ENCODE results near the gene KCNQ1. TPM values are rescaled to one million over a fixed set of nuclear protein-coding genes. Genes with fewer than 3 reads are reported as not detected.

Gene KCNQ1
- total RNA-seq, 2 donors from 2014 or later = 51.4 to 55.8 TPM

DNA sequence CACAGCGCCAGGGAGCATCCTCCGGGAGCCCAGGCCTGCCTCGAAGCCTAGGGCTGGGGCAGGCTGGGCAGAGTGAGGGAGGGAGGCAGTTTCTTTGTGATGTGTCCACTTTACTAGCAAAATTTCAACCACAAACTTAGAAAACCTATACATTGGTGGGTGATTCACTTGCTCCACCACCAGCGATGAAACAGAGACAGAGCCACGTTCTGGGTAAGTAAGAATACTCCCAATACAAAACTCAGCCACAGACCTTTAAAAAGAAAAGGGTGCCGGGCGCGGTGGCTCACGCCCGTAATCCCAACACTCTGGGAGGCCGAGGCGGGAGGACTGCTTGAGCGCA, 418.4 kb downstream of the KCNQ1 start:
- Histone ChIP-seq H3K27ac (no peak overlapping the region), H3K9me3 (no peaks in the 10 kb centered on the region), H3K27me3 (peaks cover 20% of the 10 kb centered on the region), H3K4me3 (no peak overlapping the region), H3K9ac (ENCODE audit: low read depth in 2 of 2, low read length in 2 of 2) (no peak overlapping the region), H3K36me3 (no peaks in the 10 kb centered on the region), H3K4me1 (no peaks in the 10 kb centered on the region)
- intact Hi-C loops (cut with DNase I) = no loop called here
- DNase-seq = no peak
- TF ChIP-seq, protein P1, sequence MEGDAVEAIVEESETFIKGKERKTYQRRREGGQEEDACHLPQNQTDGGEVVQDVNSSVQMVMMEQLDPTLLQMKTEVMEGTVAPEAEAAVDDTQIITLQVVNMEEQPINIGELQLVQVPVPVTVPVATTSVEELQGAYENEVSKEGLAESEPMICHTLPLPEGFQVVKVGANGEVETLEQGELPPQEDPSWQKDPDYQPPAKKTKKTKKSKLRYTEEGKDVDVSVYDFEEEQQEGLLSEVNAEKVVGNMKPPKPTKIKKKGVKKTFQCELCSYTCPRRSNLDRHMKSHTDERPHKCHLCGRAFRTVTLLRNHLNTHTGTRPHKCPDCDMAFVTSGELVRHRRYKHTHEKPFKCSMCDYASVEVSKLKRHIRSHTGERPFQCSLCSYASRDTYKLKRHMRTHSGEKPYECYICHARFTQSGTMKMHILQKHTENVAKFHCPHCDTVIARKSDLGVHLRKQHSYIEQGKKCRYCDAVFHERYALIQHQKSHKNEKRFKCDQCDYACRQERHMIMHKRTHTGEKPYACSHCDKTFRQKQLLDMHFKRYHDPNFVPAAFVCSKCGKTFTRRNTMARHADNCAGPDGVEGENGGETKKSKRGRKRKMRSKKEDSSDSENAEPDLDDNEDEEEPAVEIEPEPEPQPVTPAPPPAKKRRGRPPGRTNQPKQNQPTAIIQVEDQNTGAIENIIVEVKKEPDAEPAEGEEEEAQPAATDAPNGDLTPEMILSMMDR (IDR thresholded peaks at IDR 0.05) = no peak

DNA sequence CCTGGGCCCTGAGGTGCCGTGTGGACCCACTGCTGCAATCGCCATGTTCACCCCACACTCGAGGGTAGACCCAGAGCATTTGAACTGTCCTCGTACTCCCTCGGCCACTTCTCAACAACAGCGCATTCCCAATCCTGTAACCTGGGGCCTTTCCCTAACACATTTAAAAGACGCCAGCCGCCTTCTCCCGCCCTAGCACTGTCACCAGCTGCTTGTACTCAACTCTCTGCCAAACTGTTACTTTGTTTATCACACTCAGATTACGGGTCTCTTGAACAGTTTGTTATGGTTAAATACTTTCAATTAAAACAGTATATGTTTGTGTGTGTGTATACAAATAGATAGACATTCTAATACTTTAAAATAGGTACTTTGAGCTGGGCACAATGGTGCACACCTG, 420.1 kb downstream of the KCNQ1 start:
- Histone ChIP-seq H3K9me3 (no peaks in the 10 kb centered on the region), H3K4me3 (no peak overlapping the region), H3K9ac (ENCODE audit: low read depth in 2 of 2, low read length in 2 of 2) (no peak overlapping the region), H3K27ac (no peak overlapping the region), H3K36me3 (no peaks in the 10 kb centered on the region), H3K4me1 (no peaks in the 10 kb centered on the region), H3K27me3 (peaks cover 31% of the 10 kb centered on the region)
- intact Hi-C loops (cut with DNase I) = no loop called here
- no peak for DNase-seq
- TF ChIP-seq, protein P1 (IDR thresholded peaks at IDR 0.05) = no peak

DNA sequence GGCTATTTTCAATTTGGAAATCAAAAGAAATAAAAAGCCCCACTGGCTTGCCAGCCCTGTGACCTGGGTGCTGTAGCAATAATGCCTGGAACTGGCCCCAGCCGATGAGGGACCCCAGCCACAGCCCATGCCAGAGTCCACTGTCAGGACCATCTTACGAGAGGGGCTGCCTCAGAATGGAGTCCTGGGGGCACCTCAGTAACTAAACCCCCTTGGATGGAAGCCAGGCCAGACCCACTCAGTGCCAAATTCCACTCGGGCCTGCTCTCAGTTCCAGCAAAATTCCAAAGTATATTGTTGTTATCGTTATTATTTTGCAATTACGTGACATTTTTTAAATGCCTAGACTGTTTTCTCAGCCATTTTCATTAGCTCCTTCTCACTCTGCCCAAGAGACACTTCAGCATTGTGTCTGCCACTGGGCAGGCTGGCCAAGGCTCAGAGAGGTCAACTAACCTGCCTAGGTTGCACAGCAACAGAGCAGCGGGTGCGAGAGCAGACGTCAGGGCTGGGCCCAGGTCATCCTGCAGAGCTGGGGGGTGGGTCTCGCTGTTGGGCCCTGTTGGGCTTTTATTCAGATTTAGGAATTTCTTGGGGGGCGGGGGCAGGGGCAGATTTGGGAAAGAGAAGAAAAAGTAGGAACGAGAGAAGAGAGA, 421.2 kb downstream of the KCNQ1 start:
- no peak for DNase-seq
- Histone ChIP-seq H3K27me3 (peaks cover 43% of the 10 kb centered on the region), H3K4me3 (no peak overlapping the region), H3K9me3 (no peaks in the 10 kb centered on the region), H3K36me3 (no peaks in the 10 kb centered on the region), H3K27ac (no peak overlapping the region), H3K9ac (ENCODE audit: low read depth in 2 of 2, low read length in 2 of 2) (no peak overlapping the region), H3K4me1 (no peaks in the 10 kb centered on the region)
- intact Hi-C loops (cut with DNase I) = no loop called here
- TF ChIP-seq, protein P1 (IDR thresholded peaks at IDR 0.05) = no peak

DNA sequence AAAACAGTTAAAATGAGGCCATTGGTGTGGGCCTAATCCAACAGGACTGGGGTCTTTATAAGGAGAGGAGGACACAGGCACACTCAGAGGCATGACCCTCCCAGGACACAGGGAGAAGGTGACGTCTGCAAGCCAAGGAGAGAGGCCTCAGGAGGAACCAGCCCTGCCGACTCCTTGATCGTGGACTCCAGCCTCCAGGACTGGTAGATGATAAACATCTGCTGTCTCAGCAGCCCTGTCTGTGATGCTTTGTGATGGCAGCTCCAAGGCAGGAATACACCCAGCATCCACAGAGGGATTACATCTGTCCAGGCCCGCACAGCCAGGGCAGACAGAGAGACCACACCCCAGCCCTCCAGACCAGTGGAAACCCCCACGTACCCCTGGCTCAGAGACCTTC, 422.3 kb downstream of the KCNQ1 start:
- intact Hi-C loops (cut with DNase I) = no loop called here
- Histone ChIP-seq H3K4me3 (no peak overlapping the region), H3K27me3 (peaks cover 37% of the 10 kb centered on the region), H3K27ac (no peak overlapping the region), H3K9ac (ENCODE audit: low read depth in 2 of 2, low read length in 2 of 2) (no peak overlapping the region), H3K36me3 (no peaks in the 10 kb centered on the region), H3K4me1 (no peaks in the 10 kb centered on the region), H3K9me3 (no peaks in the 10 kb centered on the region)
- no peak for DNase-seq
- TF ChIP-seq, protein P1 (IDR thresholded peaks at IDR 0.05) = no peak

DNA sequence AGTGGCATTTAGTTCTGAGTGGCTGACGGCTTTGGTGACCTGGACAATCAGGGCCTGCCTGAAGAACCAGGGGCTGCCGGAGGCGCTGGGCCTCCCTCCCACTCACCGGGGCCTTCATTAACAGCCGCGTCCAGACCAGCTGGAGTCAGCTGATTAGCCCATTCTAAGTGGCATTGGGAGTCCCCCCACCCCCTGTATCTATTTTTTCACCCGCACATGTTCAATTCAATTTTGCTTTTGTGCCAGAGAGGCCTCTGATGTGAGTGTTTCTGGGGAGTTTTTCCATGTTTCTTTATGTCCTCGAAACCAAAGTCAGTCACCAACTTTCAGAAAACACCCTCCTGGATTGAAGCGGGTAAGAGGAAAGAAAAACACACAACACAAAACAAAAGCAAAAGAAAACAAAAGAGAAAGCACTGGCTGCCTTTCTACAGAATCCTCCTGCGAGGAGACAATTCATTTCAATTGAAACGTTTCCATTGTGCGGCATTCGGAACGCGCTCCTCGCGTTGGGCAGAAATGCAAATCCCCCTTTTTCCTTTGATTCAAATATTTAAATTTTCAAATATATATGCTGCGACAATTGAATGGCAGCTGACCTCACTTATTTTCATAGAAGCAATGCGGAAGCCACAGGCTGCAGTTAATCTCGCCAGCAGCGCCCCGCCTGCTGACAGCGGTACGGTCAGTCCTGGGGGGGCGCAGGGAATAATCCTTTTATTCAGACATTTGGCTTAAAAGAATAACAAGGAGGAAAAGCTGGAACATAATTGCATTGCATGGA, 423.1 kb downstream of the KCNQ1 start:
- Histone ChIP-seq H3K27ac (no peak overlapping the region), H3K27me3 (peaks cover 32% of the 10 kb centered on the region), H3K4me3 (peak overlapping the region; percentile 1), H3K36me3 (no peaks in the 10 kb centered on the region), H3K9me3 (no peaks in the 10 kb centered on the region), H3K4me1 (no peaks in the 10 kb centered on the region), H3K9ac (ENCODE audit: low read depth in 2 of 2, low read length in 2 of 2) (no peak overlapping the region)
- intact Hi-C loops (cut with DNase I) = no loop called here
- no peak for DNase-seq
- TF ChIP-seq, protein P1 (IDR thresholded peaks at IDR 0.05) = no peak
